B cell (primary cell): ENCODE results near the gene PA2G4. TPM values are rescaled to one million over a fixed set of nuclear protein-coding genes. Genes with fewer than 3 reads are reported as not detected.
"Not testable (repeated sequence)": the region's sequence is repeated elsewhere in the genome, so short reads cannot be mapped to it uniquely, and the experiment has no call there.

Experiments
- ATAC-seq: fragments of 200-7000 bp; cut with Tn5 transposase; one replicate; pipeline ENCODE4 v1.10.0; 2021; ENCODE audit warnings: low read depth, mild to moderate bottlenecking, moderate number of reproducible peaks, moderate library complexity
- CTCF ChIA-PET: fragments of 350-600 bp; sonication (Branson Sonifier 250); formaldehyde crosslinking; loops from one replicate; lab custom pipeline; 2021; ENCODE audit warnings: antibody characterized with exemption, inconsistent platforms; lab: Charles Lee
- POLR2A ChIA-PET: fragments of 350-600 bp; sonication (Branson Sonifier 250); formaldehyde crosslinking; loops from one replicate; lab custom pipeline; 2021; ENCODE audit warnings: antibody characterized with exemption; lab: Charles Lee
- DNase-seq: peaks from one replicate; pipeline ENCODE4 v3.0.0; 2013
- H2AFZ ChIP-seq: 2 replicates; pipeline ENCODE4 v1.6.1; 2012; ENCODE audit warnings: mild to moderate bottlenecking, low read depth, low read length; ENCODE audit not compliant: insufficient read depth, poor library complexity, severe bottlenecking
- H3K27ac ChIP-seq, 2 donors: 1 replicate in 1 of 2; 2 replicates in 1 of 2; pipeline ENCODE4 v1.5.1; 2012 to 2013; ENCODE audit warnings: low read length in 2 of 2, mild to moderate bottlenecking in 2 of 2, moderate library complexity in 1 of 2
- H3K27me3 ChIP-seq, 4 experiments: fragments of 200-600 bp in 1 of 4; sonication (generic) in 1 of 4; replicated peaks in 1 of 4; 1 replicate in 2 of 4; 2 replicates in 2 of 4; pipeline versions ENCODE4 v1.6.1 to v1.7.0; 2013 to 2016; ENCODE audit warnings: low read length in 3 of 4, mild to moderate bottlenecking in 2 of 4, mixed read lengths in 1 of 4, moderate library complexity in 1 of 4; ENCODE audit not compliant: insufficient read depth in 4 of 4, control insufficient read depth in 3 of 4; ENCODE audit errors: control extremely low read depth in 1 of 4
- H3K36me3 ChIP-seq, 2 experiments: replicated peaks in 1 of 2; 1 replicate in 1 of 2; 2 replicates in 1 of 2; pipeline versions ENCODE4 v1.6.1 to v1.7.1; 2013; ENCODE audit warnings: low read length in 1 of 2; ENCODE audit not compliant: insufficient read depth in 2 of 2, control insufficient read depth in 1 of 2; ENCODE audit errors: control extremely low read depth in 1 of 2, extremely low read depth in 1 of 2
- H3K4me1 ChIP-seq, 2 donors: fragments of 200-600 bp in 1 of 2; sonication (generic) in 1 of 2; 1 replicate in 1 of 2; 2 replicates in 1 of 2; pipeline versions ENCODE4 v1.5.1 to v1.6.1; 2013 to 2017; ENCODE audit warnings: low read length in 2 of 2; ENCODE audit not compliant: control insufficient read depth in 2 of 2, insufficient read depth in 2 of 2
- H3K4me2 ChIP-seq: replicated peaks from 2 replicates; pipeline ENCODE3; 2012; ENCODE audit warnings: mild to moderate bottlenecking, low read depth, low read length; ENCODE audit not compliant: poor library complexity, severe bottlenecking
- H3K4me3 ChIP-seq, 5 experiments: fragments of 200-600 bp in 1 of 5; sonication (generic) in 1 of 5; 1 replicate in 3 of 5; 2 replicates in 2 of 5; pipeline versions ENCODE4 v1.5.1 to v1.7.0; 2011 to 2016; ENCODE audit warnings: low read length in 4 of 5, mild to moderate bottlenecking in 4 of 5, low read depth in 2 of 5, control low read depth in 1 of 5, moderate library complexity in 1 of 5; ENCODE audit not compliant: insufficient read depth in 1 of 5; ENCODE audit errors: control extremely low read depth in 1 of 5, extremely low read depth in 1 of 5
- H3K79me2 ChIP-seq: fragments of 200-600 bp; sonication (generic); one replicate; pipeline ENCODE4 v1.6.0; 2016; ENCODE audit warnings: low read length; ENCODE audit not compliant: control insufficient read depth, insufficient read depth
- H3K9ac ChIP-seq: fragments of 200-600 bp; sonication (generic); 2 replicates; pipeline ENCODE4 v1.6.1; 2017; ENCODE audit warnings: mild to moderate bottlenecking, low read length, moderate library complexity
- H3K9me3 ChIP-seq, 3 donors: one replicate each; pipeline versions ENCODE4 v1.6.1 to v1.7.1; 2013; ENCODE audit warnings: low read length in 2 of 3; ENCODE audit not compliant: control insufficient read depth in 2 of 3, insufficient read depth in 1 of 3; ENCODE audit errors: control extremely low read depth in 1 of 3
- H4K20me1 ChIP-seq: 2 replicates; pipeline ENCODE4 v1.6.0; 2012; ENCODE audit warnings: mild to moderate bottlenecking, low read length; ENCODE audit not compliant: insufficient read depth, control insufficient read depth, poor library complexity, severe bottlenecking
- H3K27ac Mint-ChIP-seq: one replicate; pipeline ENCODE4 v1.8.0; 2021; ENCODE audit warnings: mixed read lengths
- H3K27me3 Mint-ChIP-seq: one replicate; pipeline ENCODE4 v1.8.0; 2021; ENCODE audit warnings: mixed read lengths
- H3K4me1 Mint-ChIP-seq: one replicate; pipeline ENCODE4 v1.8.0; 2021; ENCODE audit warnings: mixed read lengths
- H3K4me3 Mint-ChIP-seq: one replicate; pipeline ENCODE4 v1.8.0; 2021; ENCODE audit warnings: mixed read lengths
- H3K9me3 Mint-ChIP-seq: one replicate; pipeline ENCODE4 v1.8.0; 2022; ENCODE audit warnings: mixed read lengths; ENCODE audit not compliant: insufficient read depth
- EZH2 ChIP-seq: IDR thresholded peaks from 2 replicates; pipeline ENCODE4 v1.6.1; 2012; ENCODE audit warnings: borderline replicate concordance, low read depth, mild to moderate bottlenecking, moderate library complexity, low read length; ENCODE audit not compliant: insufficient read depth, poor library complexity, severe bottlenecking
- WGBS: methylation state at CpG from one replicate; pipeline ENCODE4 v1.1.5; 2013; ENCODE audit warnings: missing lambda C conversion rate; ENCODE audit not compliant: insufficient coverage; 5-methylcytosine and 5-hydroxymethylcytosine counted together
- intact Hi-C: fragments of 100-400 bp; cut with micrococcal nuclease; formaldehyde crosslinking; loops from one replicate; pipeline ENCODE4 v1.10.0; 2022
- polyA plus RNA-seq: library from polyadenylated mRNA; depleted of rRNA; stranded (reverse); fragments of >200 nt; gene quantifications from 2 replicates; pipeline ENCODE4 v1.2.3, GENCODE V29; 2012
- total RNA-seq, 2 donors: library from RNA; stranded (reverse); fragments of 120-200 nt in 1 of 2; gene quantifications; 1 replicate in 1 of 2; 2 replicates in 1 of 2; pipeline versions ENCODE4 v1.2.3 to v1.2.4, GENCODE V29; 2013 to 2022
- TF ChIP-seq, protein P1 (sequence below): fragments of 200-600 bp; IDR thresholded peaks from one replicate; pipeline ENCODE4 v1.8.0; 2022; ENCODE audit warnings: antibody characterized with exemption, mild to moderate bottlenecking

PA2G4 gene
- total and polyA plus RNA-seq, 2 donors (not counting 1 experiment from before 2014, with no cell fraction given), result 56.7 to 77.3 TPM

DNA sequence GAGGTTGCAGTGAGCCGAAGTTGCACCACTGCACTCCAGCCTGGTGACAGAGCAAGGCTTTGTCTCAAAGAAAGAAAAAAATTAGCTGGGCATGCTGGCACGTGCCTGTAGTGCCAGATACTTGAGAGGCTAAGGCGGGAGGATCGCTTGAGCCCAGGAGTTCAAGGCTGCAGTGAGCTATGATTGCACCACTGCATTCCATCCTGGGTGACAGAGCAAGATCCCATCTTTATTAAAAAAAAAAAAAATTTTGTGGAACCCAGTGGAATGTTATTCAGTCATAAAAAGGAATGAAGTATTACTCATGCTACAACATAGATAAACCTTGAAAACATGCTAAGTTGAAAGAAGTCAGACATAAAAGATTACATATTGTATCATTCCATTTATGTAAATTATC, 32.7 kb upstream of the PA2G4 start:
- no peaks in the 10 kb centered on the region for H3K9me3 Mint-ChIP-seq
- no peak overlapping the region for H3K27ac Mint-ChIP-seq
- Histone ChIP-seq H3K36me3 (no peaks in the 10 kb centered on the region), H3K9me3 (no peaks in the 10 kb centered on the region), H3K27ac (no peak overlapping the region), H3K4me2 (no peak overlapping the region), H4K20me1 (no peaks in the 10 kb centered on the region), H2AFZ (no peak overlapping the region), H3K4me1 (no peaks in the 10 kb centered on the region), H3K27me3 (no peaks in the 10 kb centered on the region), H3K4me3 (no peak overlapping the region), H3K79me2 (no peaks in the 10 kb centered on the region), H3K9ac (no peak overlapping the region)
- CTCF ChIA-PET, result no interaction called here
- no peak for TF ChIP-seq EZH2
- TF ChIP-seq, protein P1, sequence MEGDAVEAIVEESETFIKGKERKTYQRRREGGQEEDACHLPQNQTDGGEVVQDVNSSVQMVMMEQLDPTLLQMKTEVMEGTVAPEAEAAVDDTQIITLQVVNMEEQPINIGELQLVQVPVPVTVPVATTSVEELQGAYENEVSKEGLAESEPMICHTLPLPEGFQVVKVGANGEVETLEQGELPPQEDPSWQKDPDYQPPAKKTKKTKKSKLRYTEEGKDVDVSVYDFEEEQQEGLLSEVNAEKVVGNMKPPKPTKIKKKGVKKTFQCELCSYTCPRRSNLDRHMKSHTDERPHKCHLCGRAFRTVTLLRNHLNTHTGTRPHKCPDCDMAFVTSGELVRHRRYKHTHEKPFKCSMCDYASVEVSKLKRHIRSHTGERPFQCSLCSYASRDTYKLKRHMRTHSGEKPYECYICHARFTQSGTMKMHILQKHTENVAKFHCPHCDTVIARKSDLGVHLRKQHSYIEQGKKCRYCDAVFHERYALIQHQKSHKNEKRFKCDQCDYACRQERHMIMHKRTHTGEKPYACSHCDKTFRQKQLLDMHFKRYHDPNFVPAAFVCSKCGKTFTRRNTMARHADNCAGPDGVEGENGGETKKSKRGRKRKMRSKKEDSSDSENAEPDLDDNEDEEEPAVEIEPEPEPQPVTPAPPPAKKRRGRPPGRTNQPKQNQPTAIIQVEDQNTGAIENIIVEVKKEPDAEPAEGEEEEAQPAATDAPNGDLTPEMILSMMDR, result no peak
- peaks cover 3% of the 10 kb centered on the region for H3K27me3 Mint-ChIP-seq
- no peak overlapping the region for H3K4me3 Mint-ChIP-seq
- intact Hi-C loops, result no loop called here
- H3K4me1 Mint-ChIP-seq, result no peaks in the 10 kb centered on the region
- 94% methylated on average over 3 of the region's 4 CpGs for whole genome bisulfite sequencing
- DNase-seq (no peak), ATAC-seq (no peak)
- POLR2A ChIA-PET, result no interaction called here

DNA sequence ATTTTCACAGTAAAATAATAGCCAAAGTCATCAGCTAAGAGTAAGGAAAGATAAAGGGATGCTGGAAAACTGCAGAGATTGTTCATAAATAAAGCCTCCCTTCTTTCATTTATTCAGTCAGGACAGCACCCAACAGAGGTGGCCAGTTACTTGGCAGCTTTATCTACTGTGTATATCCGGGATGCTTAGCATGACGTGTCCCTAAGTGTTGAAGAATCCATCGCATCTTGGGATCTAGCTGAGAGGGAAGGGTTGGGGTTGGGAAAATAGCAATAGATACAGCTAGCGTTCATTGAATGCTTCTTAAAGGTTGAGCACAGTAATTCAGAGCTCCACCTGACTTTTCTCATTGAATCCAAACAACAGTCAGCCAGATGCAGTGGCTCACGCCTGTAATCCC, 30.0 kb upstream of the PA2G4 start:
- H3K79me2 ChIP-seq, result no peaks in the 10 kb centered on the region
- H3K27me3 ChIP-seq, result peaks cover 0 to 8% (median 3%) of the 10 kb centered on the region in 4 experiments
- intact Hi-C loops, result no loop called here
- H3K27ac ChIP-seq, result no peak overlapping the region
- H3K27me3 Mint-ChIP-seq, result peaks cover 3% of the 10 kb centered on the region
- no peak for ATAC-seq
- H3K9me3 ChIP-seq, result no peaks in the 10 kb centered on the region
- ChIA-PET POLR2A (interaction anchor here (0.6 kb wide), 1 partner anchor 73 kb away, joined by 5 read pairs; no protein-coding TSS in a partner anchor), CTCF (interaction anchor here (0.6 kb wide), 1 partner anchor 78 kb away, joined by 3 read pairs; no protein-coding TSS in a partner anchor)
- no peak overlapping the region for H3K4me3 ChIP-seq
- 100% methylated on average over 1 of the region's 5 CpGs for WGBS
- TF ChIP-seq EZH2, result no peak
- TF ChIP-seq, protein P1, result no peak
- no peak overlapping the region for H3K4me2 ChIP-seq
- H4K20me1 ChIP-seq, result no peaks in the 10 kb centered on the region
- no peak overlapping the region for H2AFZ ChIP-seq
- no peak overlapping the region for H3K4me3 Mint-ChIP-seq
- peaks cover 6 to 7% of the 10 kb centered on the region in 2 donors for H3K4me1 ChIP-seq
- no peaks in the 10 kb centered on the region for H3K9me3 Mint-ChIP-seq
- no peak overlapping the region for H3K27ac Mint-ChIP-seq
- no peaks in the 10 kb centered on the region for H3K36me3 ChIP-seq
- H3K9ac ChIP-seq, result no peak overlapping the region
- H3K4me1 Mint-ChIP-seq, result peaks cover 5% of the 10 kb centered on the region
- DNase-seq, result no peak

DNA sequence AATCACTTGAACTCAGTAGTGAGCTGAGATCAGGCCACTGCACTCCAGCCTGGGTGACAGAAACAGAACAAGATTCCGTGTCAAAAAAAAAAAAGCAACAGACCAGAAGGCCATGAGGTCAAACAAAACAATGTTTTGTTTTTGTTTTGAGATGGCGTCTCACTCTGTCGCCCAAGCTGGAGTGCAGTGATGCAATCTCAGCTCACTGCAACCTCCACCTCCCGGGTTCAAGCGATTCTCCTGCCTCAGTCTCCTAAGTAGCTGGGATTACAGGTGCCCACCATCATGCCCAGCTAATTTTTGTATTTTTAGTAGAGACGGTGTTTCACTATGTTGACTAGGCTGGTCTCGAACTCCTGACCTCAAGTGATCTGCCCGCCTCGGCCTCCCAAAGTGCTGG, 26.4 kb upstream of the PA2G4 start:
- H3K27me3 Mint-ChIP-seq, CTCF ChIA-PET, H3K4me3 ChIP-seq, DNase-seq, H3K79me2 ChIP-seq, H3K9me3 Mint-ChIP-seq, H3K4me3 Mint-ChIP-seq, H3K27ac ChIP-seq, H2AFZ ChIP-seq, H3K4me2 ChIP-seq, H4K20me1 ChIP-seq, H3K36me3 ChIP-seq, ATAC-seq, H3K27ac Mint-ChIP-seq, H3K9ac ChIP-seq, intact Hi-C loops: not testable (repeated sequence)
- H3K27me3 ChIP-seq, result peaks cover 0 to 37% (median 15%) of the 10 kb centered on the region in 4 experiments
- H3K9me3 ChIP-seq, result peaks cover 0 to 12% (median 0%) of the 10 kb centered on the region in 3 donors
- H3K4me1 ChIP-seq, result peaks cover 18 to 22% of the 10 kb centered on the region in 2 donors
- WGBS, result 90% methylated on average over 2 of the region's 9 CpGs
- peaks cover 12% of the 10 kb centered on the region for H3K4me1 Mint-ChIP-seq
- POLR2A ChIA-PET, result interaction anchor here (0.7 to 0.8 kb wide), 2 partner anchors 8 to 751 kb away, joined by 5 to 6 read pairs; no protein-coding TSS in a partner anchor
